Activated CD8-positive, alpha-beta memory T cell treated with anti-CD3 and anti-CD28 coated beads for 4 hours (primary cell): ENCODE results near the gene ACSL1.

Source experiments
- DNase-seq, 2 donors: peaks; one replicate each; pipeline ENCODE4 v3.0.0-alpha.2; 2020; ENCODE audit warnings: low read depth in 2 of 2

Gene ACSL1

GRCh38 chr4:184719407-184719806, 106.4 kb downstream of the ACSL1 start:
- DNase-seq = no peak

GRCh38 chr4:184715526-184715925, 110.2 kb downstream of the ACSL1 start:
- DNase-seq = no peak

GRCh38 chr4:184713887-184714286, 111.9 kb downstream of the ACSL1 start:
- no peak for DNase-seq

GRCh38 chr4:184712322-184712721, 113.4 kb downstream of the ACSL1 start:
- no peak for DNase-seq

GRCh38 chr4:184706453-184706852, 119.3 kb downstream of the ACSL1 start:
- no peak for DNase-seq

GRCh38 chr4:184705692-184706091, 120.1 kb downstream of the ACSL1 start:
- no peak for DNase-seq
